Stomach (tissue), 9 donors: ENCODE data around the gene SLC66A1. TPM values are rescaled to one million over a fixed set of nuclear protein-coding genes. Genes with fewer than 3 reads are reported as not detected.

Experiments used
- DNase-seq, 2 donors: peaks; one replicate each; pipeline versions ENCODE4 v3.0.0 to v3.0.0-alpha.2; 2013 to 2019
- H3K27ac ChIP-seq, 5 donors: fragments of 200-600 bp in 4 of 5; sonication (generic) in 4 of 5; one replicate each; pipeline ENCODE4 v1.5.1; 2013 to 2019; ENCODE audit warnings: mild to moderate bottlenecking in 1 of 5, moderate library complexity in 1 of 5
- H3K27me3 ChIP-seq, 3 donors: fragments of 200-600 bp; sonication (generic); one replicate each; pipeline ENCODE4 v1.5.1; 2017 to 2019; ENCODE audit warnings: mixed run types in 1 of 3
- H3K36me3 ChIP-seq, 4 donors: fragments of 200-600 bp; sonication (generic); 1 replicate in 3 of 4; 2 replicates in 1 of 4; pipeline ENCODE4 v1.5.1; 2016 to 2019
- H3K4me1 ChIP-seq, 4 donors: fragments of 200-600 bp; sonication (generic); one replicate each; pipeline ENCODE4 v1.5.1; 2016 to 2019
- H3K4me3 ChIP-seq, 4 donors: fragments of 200-600 bp; sonication (generic) in 3 of 4; one replicate each; pipeline ENCODE4 v1.5.1; 2016 to 2019; ENCODE audit warnings: mild to moderate bottlenecking in 1 of 4
- H3K9me3 ChIP-seq, 4 donors: fragments of 200-600 bp; sonication (generic); one replicate each; pipeline ENCODE4 v1.5.1; 2016 to 2019
- EP300 ChIP-seq: sonication (generic); formaldehyde crosslinking; IDR thresholded peaks from one replicate; pipeline ENCODE4 v1.6.1; 2017; ENCODE audit warnings: antibody characterized with exemption
- POLR2A ChIP-seq, 4 donors: fragments of 450-650 bp; IDR thresholded peaks; one replicate each; pipeline ENCODE4 v1.6.1; 2016; ENCODE audit warnings: antibody characterized with exemption in 4 of 4, control low read depth in 2 of 4, mild to moderate bottlenecking in 1 of 4, moderate library complexity in 1 of 4
- POLR2AphosphoS5 ChIP-seq, 3 donors: sonication (generic); formaldehyde crosslinking; IDR thresholded peaks; one replicate each; pipeline ENCODE4 v1.6.1; 2016; ENCODE audit warnings: antibody characterized with exemption in 3 of 3
- WGBS, 5 donors: extraction: QIAGEN DNeasy Blood & Tissue Kit in 3 of 5; methylation state at CpG; one replicate each; pipeline versions ENCODE4 v1.1.5 to v1.1.7; 2013 to 2018; 5-methylcytosine and 5-hydroxymethylcytosine counted together
- intact Hi-C: fragments of 100-400 bp; cut with DNase I; formaldehyde crosslinking; loops from one replicate; pipeline ENCODE4 v1.15.1; 2023; ENCODE audit warnings: low total_unique reads
- polyA plus RNA-seq, 3 donors: library from polyadenylated mRNA; stranded (reverse); fragments of 200-250 nt; gene quantifications; one replicate each; pipeline ENCODE4 v1.2.3, GENCODE V29; 2013
- small RNA-seq, 4 donors: library from RNA; depleted of rRNA; stranded (forward); fragments of <200 nt; gene quantifications; one replicate each; pipeline ENCODE3, GENCODE V24; 2016
- total RNA-seq, 5 donors: library from RNA; depleted of rRNA; stranded (reverse); fragments of >200 nt; gene quantifications; one replicate each; pipeline versions ENCODE4 v1.1.0 to v1.2.3, GENCODE V29; 2014 to 2016
- TF ChIP-seq, protein P1 (sequence below), 7 experiments: fragments of 450-650 bp in 4 of 7; fragments of 200-600 bp in 3 of 7; sonication (generic) in 3 of 7; IDR thresholded peaks; one replicate each; pipeline ENCODE4 v1.5.1; 2016 to 2019; ENCODE audit warnings: antibody characterized with exemption in 7 of 7, control low read depth in 2 of 7, mild to moderate bottlenecking in 1 of 7
- donor health status: healthy with polysubstance abuse.
- donor health status: Bipolar disorder and iron deficiency.
- donor health status: healthy.

SLC66A1 gene
- total and polyA plus RNA-seq, 8 donors, result 1.8 to 14.5 (median 10.6) TPM

DNA sequence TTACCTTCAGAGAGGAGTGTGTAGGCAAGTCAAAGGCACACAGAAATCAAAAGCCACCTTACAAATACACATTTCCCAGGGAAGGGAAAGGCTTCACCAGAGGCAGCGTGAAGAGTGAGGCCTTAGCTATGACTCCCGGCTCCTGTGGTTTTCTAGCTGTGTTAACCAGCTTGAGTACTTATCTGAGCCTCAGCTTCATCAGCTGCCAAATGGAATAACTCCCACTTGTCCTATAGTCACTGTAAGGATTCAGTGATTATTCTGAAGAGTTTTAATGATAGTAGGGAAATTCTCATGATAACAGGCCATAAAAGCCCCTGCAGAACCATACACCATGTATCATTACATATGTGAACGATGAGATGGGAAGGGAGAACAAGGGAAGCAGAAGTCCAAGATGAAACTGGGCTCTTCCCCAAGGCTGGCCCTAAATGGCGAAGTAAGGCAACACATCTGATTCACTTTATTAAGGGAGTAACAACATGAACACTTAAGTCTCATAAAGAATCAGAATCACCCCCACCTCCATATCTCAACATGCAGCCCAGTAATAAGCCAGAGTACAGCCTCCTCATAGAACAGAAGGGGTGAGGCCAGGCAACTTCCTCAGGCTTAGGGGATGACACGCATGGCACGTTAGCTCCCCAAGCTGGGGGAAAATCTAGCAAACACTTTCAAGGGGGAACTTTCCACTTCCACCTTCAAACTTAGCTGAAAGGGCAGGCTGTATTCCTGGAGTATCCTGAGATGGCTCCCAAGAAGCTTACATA lies 63.7 kb downstream of the SLC66A1 start:
- Histone ChIP-seq H3K4me3 (no peak overlapping the region), H3K9me3 (no peaks in the 10 kb centered on the region), H3K27ac (peak overlapping the region in 2 of 5 donors; percentile 1 to 7), H3K4me1 (peaks cover 8 to 44% (median 29%) of the 10 kb centered on the region in 4 donors), H3K36me3 (peaks cover 47 to 97% (median 94%) of the 10 kb centered on the region in 4 donors), H3K27me3 (no peaks in the 10 kb centered on the region)
- DNase-seq, result no peak
- 79 to 95% (median 92%) methylated on average over 6 of the region's 6 CpGs for whole genome bisulfite sequencing, 5 donors
- TF ChIP-seq, protein P1, sequence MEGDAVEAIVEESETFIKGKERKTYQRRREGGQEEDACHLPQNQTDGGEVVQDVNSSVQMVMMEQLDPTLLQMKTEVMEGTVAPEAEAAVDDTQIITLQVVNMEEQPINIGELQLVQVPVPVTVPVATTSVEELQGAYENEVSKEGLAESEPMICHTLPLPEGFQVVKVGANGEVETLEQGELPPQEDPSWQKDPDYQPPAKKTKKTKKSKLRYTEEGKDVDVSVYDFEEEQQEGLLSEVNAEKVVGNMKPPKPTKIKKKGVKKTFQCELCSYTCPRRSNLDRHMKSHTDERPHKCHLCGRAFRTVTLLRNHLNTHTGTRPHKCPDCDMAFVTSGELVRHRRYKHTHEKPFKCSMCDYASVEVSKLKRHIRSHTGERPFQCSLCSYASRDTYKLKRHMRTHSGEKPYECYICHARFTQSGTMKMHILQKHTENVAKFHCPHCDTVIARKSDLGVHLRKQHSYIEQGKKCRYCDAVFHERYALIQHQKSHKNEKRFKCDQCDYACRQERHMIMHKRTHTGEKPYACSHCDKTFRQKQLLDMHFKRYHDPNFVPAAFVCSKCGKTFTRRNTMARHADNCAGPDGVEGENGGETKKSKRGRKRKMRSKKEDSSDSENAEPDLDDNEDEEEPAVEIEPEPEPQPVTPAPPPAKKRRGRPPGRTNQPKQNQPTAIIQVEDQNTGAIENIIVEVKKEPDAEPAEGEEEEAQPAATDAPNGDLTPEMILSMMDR (IDR thresholded peaks at IDR 0.05), result no peak
- TF ChIP-seq EP300, result no peak
- TF ChIP-seq POLR2AphosphoS5 (IDR thresholded peaks at IDR 0.05), result no peak
- no peak for TF ChIP-seq POLR2A (IDR thresholded peaks at IDR 0.05)
- intact Hi-C loops, result loop anchor here (10.0 kb wide), 1 partner anchor 279 kb away; no protein-coding TSS in a partner anchor

DNA sequence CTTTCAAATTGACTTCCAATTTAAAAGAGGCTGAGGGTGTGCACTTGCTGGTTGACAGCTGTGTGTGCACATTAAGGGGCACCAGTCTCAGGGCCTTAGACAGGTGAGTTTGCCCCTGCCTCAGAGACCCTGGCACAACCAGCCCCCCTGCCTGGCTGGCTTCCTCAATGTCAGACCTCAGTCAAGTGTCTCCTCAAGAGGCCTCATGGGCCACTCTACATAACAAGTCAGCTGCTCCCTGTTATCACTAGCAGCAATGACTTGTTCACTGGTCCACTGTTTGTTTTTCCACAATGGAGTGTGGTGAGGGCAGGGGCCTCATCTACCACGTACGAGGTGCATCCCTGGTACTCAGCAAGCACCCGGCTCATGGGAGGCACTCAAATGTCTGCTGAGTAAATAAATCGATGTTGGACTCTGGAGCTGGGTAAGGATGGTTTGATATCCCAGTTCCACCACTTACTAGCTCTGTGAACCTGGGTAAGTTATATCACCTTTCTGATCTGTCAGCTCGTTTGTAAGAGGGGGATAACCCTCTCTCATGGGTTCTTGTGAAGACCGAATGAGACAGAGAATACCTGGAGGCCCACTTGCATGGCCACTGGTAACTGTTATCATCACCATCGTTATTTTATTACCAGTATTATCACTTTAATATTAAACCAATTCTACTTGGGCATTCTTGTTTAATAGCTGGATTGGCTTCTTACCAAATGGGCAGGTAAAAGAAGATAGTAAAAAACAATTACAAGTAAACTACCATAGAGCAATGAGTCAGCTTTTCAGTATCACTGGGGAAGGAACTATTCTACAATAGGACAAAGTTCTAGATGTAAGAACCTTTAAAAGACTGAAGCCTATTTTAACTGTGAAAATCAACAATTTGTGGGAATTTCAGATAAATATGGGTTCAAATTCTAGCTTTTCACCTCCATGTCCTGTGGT lies 64.6 kb downstream of the SLC66A1 start:
- no peak for DNase-seq
- Histone ChIP-seq H3K4me1 (peaks cover 8 to 41% (median 20%) of the 10 kb centered on the region in 4 donors), H3K4me3 (no peak overlapping the region), H3K9me3 (no peaks in the 10 kb centered on the region), H3K36me3 (peaks cover 47 to 99% (median 93%) of the 10 kb centered on the region in 4 donors), H3K27me3 (no peaks in the 10 kb centered on the region), H3K27ac (peak overlapping the region in 1 of 5 donors; percentile 1)
- intact Hi-C loops, result loop anchor here (10.0 kb wide), 1 partner anchor 278 kb away; no protein-coding TSS in a partner anchor
- WGBS, 5 donors, result 78 to 90% (median 86%) methylated on average over 7 of the region's 7 CpGs
- TF ChIP-seq POLR2A (IDR thresholded peaks at IDR 0.05), result no peak
- TF ChIP-seq EP300, result no peak
- no peak for TF ChIP-seq POLR2AphosphoS5 (IDR thresholded peaks at IDR 0.05)
- TF ChIP-seq, protein P1 (IDR thresholded peaks at IDR 0.05), result no peak

DNA sequence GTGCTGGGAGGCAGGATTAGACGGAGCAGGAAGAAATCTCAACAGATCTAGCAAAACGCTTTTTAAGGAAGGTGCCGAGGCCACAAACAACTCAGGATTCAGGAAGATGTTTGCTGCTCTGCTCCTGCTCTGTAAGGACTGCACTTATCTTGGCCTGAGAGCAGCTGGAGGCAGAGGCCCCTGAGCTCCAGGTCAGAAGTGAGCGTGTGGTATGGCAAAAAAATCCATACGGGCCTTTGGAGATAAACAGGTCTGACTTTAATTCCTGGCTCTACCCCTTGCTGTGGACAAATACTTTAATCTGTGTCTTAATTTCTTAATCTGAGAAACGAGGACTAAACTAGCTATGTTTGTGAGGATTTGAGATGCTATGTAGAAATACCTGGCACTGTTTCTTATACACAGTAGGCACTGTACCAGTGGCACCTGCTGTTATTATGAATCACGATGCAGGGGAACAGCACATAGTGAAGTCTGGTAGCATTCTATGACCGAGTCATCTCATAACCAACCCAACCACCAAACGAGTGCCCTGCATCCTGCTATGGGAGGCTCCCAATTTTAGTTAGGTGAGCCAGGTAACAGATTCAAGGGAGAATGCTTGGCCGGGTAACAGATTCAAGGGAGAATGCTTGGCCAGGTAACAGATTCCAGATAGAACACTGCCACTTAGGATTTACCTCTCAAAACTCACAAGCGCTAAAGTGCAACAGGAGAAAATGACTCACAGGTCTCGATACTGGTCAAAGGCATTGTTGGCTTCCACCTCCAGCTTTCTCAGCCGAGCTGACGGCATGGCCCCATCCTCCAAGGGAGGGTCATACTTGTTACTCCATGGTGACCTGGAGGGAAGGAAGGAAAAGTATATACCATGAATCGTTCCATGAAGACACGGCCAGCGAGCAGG lies 65.9 kb downstream of the SLC66A1 start:
- WGBS, 5 donors, result 86 to 90% (median 87%) methylated on average over 17 of the region's 17 CpGs

More for the DNA sequence above, 65.9 kb downstream of the SLC66A1 start:
- no peaks in the 10 kb centered on the region for H3K9me3 ChIP-seq
- H3K4me1 ChIP-seq, result peaks cover 6 to 37% (median 13%) of the 10 kb centered on the region in 4 donors
- no peak overlapping the region for H3K27ac ChIP-seq
- no peaks in the 10 kb centered on the region for H3K27me3 ChIP-seq
- peaks cover 47 to 99% (median 93%) of the 10 kb centered on the region in 4 donors for H3K36me3 ChIP-seq
- DNase-seq, result no peak
- TF ChIP-seq, protein P1 (IDR thresholded peaks at IDR 0.05), result no peak
- TF ChIP-seq POLR2AphosphoS5 (IDR thresholded peaks at IDR 0.05), result no peak
- no peak for TF ChIP-seq POLR2A (IDR thresholded peaks at IDR 0.05)
- intact Hi-C loops, result loop anchor here (10.0 kb wide), 1 partner anchor 277 kb away; no protein-coding TSS in a partner anchor
- no peak overlapping the region for H3K4me3 ChIP-seq

Small RNA genes within 50 kb of the gene (small RNA-seq; reads per million reads assigned to genes)
- 0 reads per million in 4 donors for gene RNU6-1099P

Other genes starting within 250 kb of the SLC66A1 start
- gene UBR4, start 102.1 kb upstream of the SLC66A1 start, total RNA-seq, result 100 to 1,000 TPM; 113 to 262 (median 172) TPM
- gene UBR4, start 102.1 kb upstream of the SLC66A1 start, polyA plus RNA-seq, result 100 to 1,000 TPM in 1 of 3 donors, 10 to 100 TPM in 2; 41.9 to 104 (median 42.1) TPM
- 10 to 100 TPM; 27.7 to 94.1 (median 53.5) TPM for gene EMC1, start 60.8 kb upstream of the SLC66A1 start, total RNA-seq
- gene EMC1, start 60.8 kb upstream of the SLC66A1 start, polyA plus RNA-seq, result 1 to 10 TPM; 4.5 to 6.7 (median 6.6) TPM
- gene MRTO4, start 60.5 kb upstream of the SLC66A1 start, total RNA-seq, result 10 to 100 TPM in 2 of 5 donors, 1 to 10 TPM in 3; 1.8 to 22.0 (median 8.1) TPM
- gene MRTO4, start 60.5 kb upstream of the SLC66A1 start, polyA plus RNA-seq, result 10 to 100 TPM; 31.3 to 46.7 (median 31.6) TPM
- 100 to 1,000 TPM in 2 of 5 donors, 10 to 100 TPM in 3; 24.0 to 269 (median 86.9) TPM for gene AKR7A3, start 23.6 kb upstream of the SLC66A1 start, total RNA-seq
- gene AKR7A3, start 23.6 kb upstream of the SLC66A1 start, polyA plus RNA-seq, result 100 to 1,000 TPM; 142 to 510 (median 148) TPM
- 100 to 1,000 TPM in 1 of 5 donors, 10 to 100 TPM in 3, not detected in 1; 18.7 to 108 (median 45.8) TPM for gene AKR7A2, start 182 bp upstream of the SLC66A1 start, total RNA-seq
- gene AKR7A2, start 182 bp upstream of the SLC66A1 start, polyA plus RNA-seq, result 10 to 100 TPM; 33.4 to 71.2 (median 48.6) TPM
- gene CAPZB, start 173.2 kb downstream of the SLC66A1 start, total RNA-seq, result 100 to 1,000 TPM in 3 of 5 donors, 10 to 100 TPM in 2; 84.9 to 246 (median 112) TPM
- gene CAPZB, start 173.2 kb downstream of the SLC66A1 start, polyA plus RNA-seq, result 100 to 1,000 TPM; 188 to 345 (median 256) TPM